Naive B cell (primary cell): ENCODE data around the gene ZNF438. TPM values are rescaled to one million over a fixed set of nuclear protein-coding genes. Genes with fewer than 3 reads are reported as not detected.

Experiments
- ATAC-seq, 2 donors: fragments of 150-1000 bp; cut with Tn5 transposase; 2 replicates each; pipeline ENCODE4 v1.10.0; 2021; ENCODE audit warnings: low read depth in 2 of 2, mild to moderate bottlenecking in 2 of 2, moderate library complexity in 2 of 2
- DNase-seq: peaks from one replicate; pipeline ENCODE4 v3.0.0; 2022
- H3K27ac Mint-ChIP-seq, 6 donors: one replicate each; pipeline ENCODE4 v1.8.0; 2020 to 2022; ENCODE audit warnings: mild to moderate bottlenecking in 6 of 6, mixed read lengths in 6 of 6, moderate library complexity in 5 of 6, inconsistent platforms in 2 of 6
- H3K27me3 Mint-ChIP-seq, 3 donors: one replicate each; pipeline ENCODE4 v1.8.0; 2021 to 2022; ENCODE audit warnings: mixed read lengths in 3 of 3, mild to moderate bottlenecking in 1 of 3
- H3K36me3 Mint-ChIP-seq, 2 donors: one replicate each; pipeline ENCODE4 v1.8.0; 2020 to 2022; ENCODE audit warnings: mixed read lengths in 2 of 2, inconsistent platforms in 1 of 2, mild to moderate bottlenecking in 1 of 2
- H3K4me1 Mint-ChIP-seq, 3 donors: one replicate each; pipeline ENCODE4 v1.8.0; 2020 to 2022; ENCODE audit warnings: mixed read lengths in 3 of 3, inconsistent platforms in 1 of 3, mild to moderate bottlenecking in 1 of 3, moderate library complexity in 1 of 3
- H3K4me3 Mint-ChIP-seq, 8 donors: one replicate each; pipeline ENCODE4 v1.8.0; 2020 to 2022; ENCODE audit warnings: mild to moderate bottlenecking in 8 of 8, mixed read lengths in 8 of 8, moderate library complexity in 8 of 8, inconsistent platforms in 2 of 8
- H3K9me3 Mint-ChIP-seq, 7 donors: one replicate each; pipeline ENCODE4 v1.8.0; 2020 to 2022; ENCODE audit warnings: mixed read lengths in 7 of 7, mild to moderate bottlenecking in 5 of 7, inconsistent platforms in 2 of 7, moderate library complexity in 1 of 7
- polyA plus RNA-seq, 6 donors: library from polyadenylated mRNA; unstranded; fragments of 300-500 nt; fragmentation: Illumina TruSeq; gene quantifications; one replicate each; pipeline ENCODE4 v1.2.3, GENCODE V29; 2021; ENCODE audit warnings: low read depth in 6 of 6

The ZNF438 gene
- polyA plus RNA-seq, 6 donors from 2014 or later = 2.6 to 5.9 (median 3.4) TPM

- Mint-ChIP-seq H3K4me1 (no peaks in the 10 kb centered on the region), H3K27ac (no peak overlapping the region), H3K4me3 (no peak overlapping the region), H3K36me3 (peaks cover 2% of the 10 kb centered on the region in 2 donors), H3K9me3 (peaks cover 0 to 1% (median 0%) of the 10 kb centered on the region in 7 donors), H3K27me3 (no peaks in the 10 kb centered on the region)
- no peak for DNase-seq
- ATAC-seq = no peak
Measured at GRCh38 chr10:31018962-31019361, 12.7 kb downstream of the ZNF438 start.

GRCh38 chr10:31018356-31018750, 13.3 kb downstream of the ZNF438 start:
- peaks cover 0 to 5% (median 0%) of the 10 kb centered on the region in 7 donors for H3K9me3 Mint-ChIP-seq
- peaks cover 0 to 4% (median 0%) of the 10 kb centered on the region in 3 donors for H3K4me1 Mint-ChIP-seq
- H3K27me3 Mint-ChIP-seq = no peaks in the 10 kb centered on the region
- H3K4me3 Mint-ChIP-seq = no peak overlapping the region
- ATAC-seq = no peak
- H3K36me3 Mint-ChIP-seq = peaks cover 8% of the 10 kb centered on the region in 2 donors
- DNase-seq = no peak
- no peak overlapping the region for H3K27ac Mint-ChIP-seq

- no peak for ATAC-seq
- H3K36me3 Mint-ChIP-seq = peaks cover 10% of the 10 kb centered on the region in 2 donors
- peaks cover 0 to 5% (median under 1%) of the 10 kb centered on the region in 3 donors for H3K4me1 Mint-ChIP-seq
- H3K27me3 Mint-ChIP-seq = no peaks in the 10 kb centered on the region
- H3K27ac Mint-ChIP-seq = peak overlapping the region in 1 of 6 donors; percentile 53
- no peak for DNase-seq
- peaks cover 0 to 5% (median 0%) of the 10 kb centered on the region in 7 donors for H3K9me3 Mint-ChIP-seq
- no peak overlapping the region for H3K4me3 Mint-ChIP-seq
Measured at GRCh38 chr10:31017534-31018355, 13.9 kb downstream of the ZNF438 start.

GRCh38 chr10:31014161-31014875, 17.3 kb downstream of the ZNF438 start:
- H3K27me3 Mint-ChIP-seq = no peaks in the 10 kb centered on the region
- peaks cover 0 to 13% (median 3%) of the 10 kb centered on the region in 3 donors for H3K4me1 Mint-ChIP-seq
- no peak overlapping the region for H3K27ac Mint-ChIP-seq
- no peak overlapping the region for H3K4me3 Mint-ChIP-seq
- H3K9me3 Mint-ChIP-seq = peaks cover 0 to 5% (median 0%) of the 10 kb centered on the region in 7 donors
- DNase-seq (no peak), ATAC-seq (no peak)
- H3K36me3 Mint-ChIP-seq = peaks cover 10 to 15% of the 10 kb centered on the region in 2 donors

GRCh38 chr10:31013331-31013730, 18.3 kb downstream of the ZNF438 start:
- peaks cover 0 to 13% (median 3%) of the 10 kb centered on the region in 3 donors for H3K4me1 Mint-ChIP-seq
- H3K9me3 Mint-ChIP-seq = peaks cover 0 to 5% (median 0%) of the 10 kb centered on the region in 7 donors
- H3K36me3 Mint-ChIP-seq = peaks cover 10 to 15% of the 10 kb centered on the region in 2 donors
- peak overlapping the region in 1 of 6 donors; percentile 59 for H3K27ac Mint-ChIP-seq
- ATAC-seq (no peak), DNase-seq (no peak)
- H3K27me3 Mint-ChIP-seq = no peaks in the 10 kb centered on the region
- no peak overlapping the region for H3K4me3 Mint-ChIP-seq

- H3K4me1 Mint-ChIP-seq = peaks cover 0 to 13% (median 4%) of the 10 kb centered on the region in 3 donors
- peaks cover 10 to 15% of the 10 kb centered on the region in 2 donors for H3K36me3 Mint-ChIP-seq
- H3K27ac Mint-ChIP-seq = no peak overlapping the region
- H3K9me3 Mint-ChIP-seq = peaks cover 0 to 5% (median 0%) of the 10 kb centered on the region in 7 donors
- no peak for ATAC-seq
- no peak overlapping the region for H3K4me3 Mint-ChIP-seq
- H3K27me3 Mint-ChIP-seq = no peaks in the 10 kb centered on the region
- DNase-seq = no peak
Measured at GRCh38 chr10:31011665-31012022, 20.0 kb downstream of the ZNF438 start.

- no peak for DNase-seq
- Mint-ChIP-seq H3K9me3 (peaks cover 0 to 5% (median 0%) of the 10 kb centered on the region in 7 donors), H3K27ac (no peak overlapping the region), H3K4me3 (no peak overlapping the region), H3K27me3 (no peaks in the 10 kb centered on the region), H3K36me3 (peaks cover 10 to 16% of the 10 kb centered on the region in 2 donors), H3K4me1 (peaks cover 0 to 13% (median 4%) of the 10 kb centered on the region in 3 donors)
- no peak for ATAC-seq
Measured at GRCh38 chr10:31011017-31011664, 20.5 kb downstream of the ZNF438 start.

GRCh38 chr10:31010062-31010461, 21.6 kb downstream of the ZNF438 start:
- Mint-ChIP-seq H3K9me3 (peaks cover 0 to 7% (median 1%) of the 10 kb centered on the region in 7 donors), H3K36me3 (peaks cover 10 to 20% of the 10 kb centered on the region in 2 donors), H3K27ac (peak overlapping the region in 2 of 6 donors; percentile 23 to 24), H3K4me3 (no peak overlapping the region), H3K4me1 (peaks cover 2 to 13% (median 4%) of the 10 kb centered on the region in 3 donors), H3K27me3 (no peaks in the 10 kb centered on the region)
- DNase-seq (no peak), ATAC-seq (no peak)

GRCh38 chr10:31005895-31006294, 25.8 kb downstream of the ZNF438 start:
- no peaks in the 10 kb centered on the region for H3K27me3 Mint-ChIP-seq
- no peak overlapping the region for H3K27ac Mint-ChIP-seq
- peaks cover 0 to 2% (median 0%) of the 10 kb centered on the region in 7 donors for H3K9me3 Mint-ChIP-seq
- peaks cover 6 to 13% (median 8%) of the 10 kb centered on the region in 3 donors for H3K4me1 Mint-ChIP-seq
- ATAC-seq = no peak
- no peak overlapping the region for H3K4me3 Mint-ChIP-seq
- peaks cover 0 to 5% of the 10 kb centered on the region in 2 donors for H3K36me3 Mint-ChIP-seq
- no peak for DNase-seq

- Mint-ChIP-seq H3K4me3 (no peak overlapping the region), H3K27me3 (no peaks in the 10 kb centered on the region), H3K4me1 (peaks cover 6 to 17% (median 8%) of the 10 kb centered on the region in 3 donors), H3K36me3 (peaks cover 0 to 5% of the 10 kb centered on the region in 2 donors), H3K9me3 (peaks cover 0 to 2% (median 0%) of the 10 kb centered on the region in 7 donors), H3K27ac (no peak overlapping the region)
- no peak for ATAC-seq
- DNase-seq = no peak
Measured at GRCh38 chr10:31004611-31005193, 27.0 kb downstream of the ZNF438 start.

GRCh38 chr10:31001740-31002139, 29.9 kb downstream of the ZNF438 start:
- no peak overlapping the region for H3K4me3 Mint-ChIP-seq
- peaks cover 0 to 10% of the 10 kb centered on the region in 2 donors for H3K36me3 Mint-ChIP-seq
- ATAC-seq (no peak), DNase-seq (no peak)
- no peaks in the 10 kb centered on the region for H3K27me3 Mint-ChIP-seq
- H3K9me3 Mint-ChIP-seq = peaks cover 0 to 2% (median 0%) of the 10 kb centered on the region in 7 donors
- peak overlapping the region in 1 of 6 donors; percentile 67 for H3K27ac Mint-ChIP-seq
- H3K4me1 Mint-ChIP-seq = peaks cover 13 to 25% (median 25%) of the 10 kb centered on the region in 3 donors

- Mint-ChIP-seq H3K9me3 (peaks cover 0 to 2% (median 0%) of the 10 kb centered on the region in 7 donors), H3K27ac (no peak overlapping the region), H3K4me1 (peaks cover 13 to 30% (median 25%) of the 10 kb centered on the region in 3 donors), H3K4me3 (no peak overlapping the region), H3K36me3 (peaks cover 0 to 6% of the 10 kb centered on the region in 2 donors), H3K27me3 (no peaks in the 10 kb centered on the region)
- no peak for ATAC-seq
- no peak for DNase-seq
Measured at GRCh38 chr10:31000867-31001266, 30.8 kb downstream of the ZNF438 start.
